GM19240 (cell line): ENCODE results near the gene LRP1.
A peak's percentile ranks its signal among the peaks of the same experiment; 100 is the strongest.

Experiments
- DNase-seq: peaks from one replicate; pipeline ENCODE4 v3.0.0; 2011; ENCODE audit warnings: low spot score; ENCODE audit not compliant: insufficient read length

LRP1 gene

DNA sequence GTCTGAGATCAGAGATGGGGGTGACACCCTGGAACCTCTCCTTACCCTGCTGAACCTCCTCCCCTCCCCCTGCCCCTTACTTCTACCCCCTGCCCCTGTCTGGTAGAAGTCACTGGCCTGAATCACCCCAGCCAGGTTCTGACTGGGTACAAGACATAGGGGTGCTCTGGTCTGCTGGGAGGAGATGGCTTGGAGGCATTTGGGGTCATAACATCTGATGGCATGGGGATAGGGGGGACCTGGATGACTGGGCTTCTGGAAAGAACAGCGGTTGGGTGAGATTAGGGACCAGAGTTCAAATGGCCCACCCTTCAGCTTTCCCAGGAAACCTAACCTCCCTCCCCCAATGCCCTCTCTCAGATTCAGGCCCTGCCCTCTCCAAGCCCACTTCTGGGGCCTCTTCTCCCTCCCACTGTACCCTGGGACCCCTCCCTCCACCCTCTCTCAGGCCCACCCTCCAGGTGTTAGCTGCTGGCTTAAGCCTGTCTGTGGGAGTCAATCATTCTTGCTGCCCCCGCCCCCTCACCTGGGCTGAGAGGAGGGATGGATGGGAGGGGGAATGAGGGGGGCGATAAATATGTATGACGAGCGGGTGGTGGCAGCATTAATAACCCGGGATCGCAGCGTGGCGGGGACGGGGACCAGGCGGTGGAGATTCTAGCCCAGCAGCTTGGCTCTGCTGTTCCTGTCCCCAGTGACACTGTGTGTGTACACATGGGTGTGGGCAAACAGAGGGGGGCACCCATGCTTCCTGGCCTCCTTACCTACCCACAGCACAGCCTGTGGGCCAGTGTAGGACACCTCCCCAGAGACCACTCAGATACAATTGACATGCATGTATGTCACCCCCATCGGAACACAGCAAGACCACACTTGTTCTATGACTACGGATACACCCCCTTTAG lies 94.3 kb downstream of the LRP1 start:
- DNase-seq = no peak

DNA sequence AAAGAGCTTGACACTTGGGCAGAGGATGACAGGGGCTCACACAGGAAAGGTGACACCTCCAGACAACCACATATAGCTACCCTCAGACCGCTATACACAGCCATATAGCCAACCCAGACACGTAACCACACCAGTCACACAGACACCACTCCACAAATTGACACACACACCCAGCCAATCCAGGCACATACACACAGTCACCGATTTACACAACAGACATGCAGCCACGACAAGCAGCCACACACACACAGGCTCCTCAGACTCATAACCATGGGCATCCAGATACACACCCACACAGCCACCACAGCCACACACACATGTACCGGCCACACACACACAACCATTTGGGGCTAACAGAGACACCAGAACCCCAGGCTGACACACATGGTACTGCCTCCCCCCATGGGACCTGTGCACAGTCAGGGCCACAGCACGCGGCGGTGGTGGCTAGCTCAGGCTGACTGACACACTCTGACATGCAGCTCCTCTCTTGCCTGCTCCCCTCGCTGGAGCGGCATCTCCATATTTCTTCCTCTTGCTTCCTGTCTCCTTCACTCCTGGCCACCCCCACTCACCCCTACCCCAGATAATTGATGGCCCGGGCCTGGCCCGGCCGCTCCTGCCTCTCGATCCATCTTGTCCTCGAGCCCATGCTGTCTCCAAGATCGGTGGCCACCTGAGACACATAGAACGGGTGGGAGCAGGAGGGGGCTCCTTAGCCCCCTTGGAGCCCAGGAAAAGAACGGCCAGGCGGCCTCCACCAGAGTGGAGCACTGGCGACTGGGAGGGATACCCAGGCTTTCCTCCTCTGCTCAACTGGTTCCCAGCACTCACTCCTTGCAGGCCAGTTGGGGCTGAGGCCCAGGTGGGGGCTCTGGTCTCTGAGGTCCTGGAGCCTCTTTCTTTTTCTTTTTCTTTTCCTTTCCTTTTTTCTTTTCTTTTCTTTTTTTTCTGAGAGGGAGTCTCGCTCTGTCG lies 95.2 kb downstream of the LRP1 start:
- no peak for DNase-seq

GRCh38 chr12:57224278-57224972 lies 96.1 kb downstream of the LRP1 start:
- DNase-seq = no peak

GRCh38 chr12:57224973-57225679 lies 96.8 kb downstream of the LRP1 start:
- DNase-seq = no peak

GRCh38 chr12:57225680-57226210 lies 97.5 kb downstream of the LRP1 start:
- DNase-seq = no peak

DNA sequence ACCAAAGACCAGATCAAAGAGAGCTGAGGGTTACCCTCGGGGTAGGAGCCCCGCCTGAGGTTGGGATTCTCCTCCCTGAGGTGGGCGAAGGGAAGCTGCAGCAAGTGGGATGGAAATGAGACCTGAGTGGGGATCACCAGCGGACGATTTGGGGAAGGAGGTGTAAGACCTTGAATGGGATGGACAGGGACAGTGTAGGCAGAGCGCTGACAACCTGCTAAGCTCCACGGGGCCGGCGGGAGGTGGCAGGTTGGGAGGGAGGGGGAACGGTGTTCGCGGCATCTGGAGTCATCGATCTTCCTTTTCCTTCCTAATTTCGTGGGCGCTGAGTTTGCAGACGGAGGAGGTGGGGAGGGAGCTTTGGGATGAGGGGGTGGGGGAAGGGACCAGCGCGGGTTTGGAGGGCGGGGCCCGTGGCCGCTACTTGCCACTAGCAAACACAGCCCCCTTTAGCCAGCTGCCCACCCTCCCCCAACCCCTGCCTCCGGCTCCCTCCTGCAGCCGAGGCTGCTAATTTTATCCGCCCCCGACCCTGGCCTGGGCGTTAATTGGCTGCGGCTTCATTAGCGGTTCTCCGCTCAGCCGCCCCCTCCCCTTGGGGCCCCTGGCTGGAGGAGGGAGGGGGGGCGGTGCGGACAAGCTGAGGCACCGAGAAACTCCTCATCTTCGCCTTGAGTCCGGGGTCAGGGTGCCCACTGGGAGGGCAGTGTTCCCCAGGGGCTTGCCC lies 98.5 kb downstream of the LRP1 start:
- DNase-seq = no peak

GRCh38 chr12:57227315-57228115 lies 99.2 kb downstream of the LRP1 start:
- DNase-seq = no peak

DNA sequence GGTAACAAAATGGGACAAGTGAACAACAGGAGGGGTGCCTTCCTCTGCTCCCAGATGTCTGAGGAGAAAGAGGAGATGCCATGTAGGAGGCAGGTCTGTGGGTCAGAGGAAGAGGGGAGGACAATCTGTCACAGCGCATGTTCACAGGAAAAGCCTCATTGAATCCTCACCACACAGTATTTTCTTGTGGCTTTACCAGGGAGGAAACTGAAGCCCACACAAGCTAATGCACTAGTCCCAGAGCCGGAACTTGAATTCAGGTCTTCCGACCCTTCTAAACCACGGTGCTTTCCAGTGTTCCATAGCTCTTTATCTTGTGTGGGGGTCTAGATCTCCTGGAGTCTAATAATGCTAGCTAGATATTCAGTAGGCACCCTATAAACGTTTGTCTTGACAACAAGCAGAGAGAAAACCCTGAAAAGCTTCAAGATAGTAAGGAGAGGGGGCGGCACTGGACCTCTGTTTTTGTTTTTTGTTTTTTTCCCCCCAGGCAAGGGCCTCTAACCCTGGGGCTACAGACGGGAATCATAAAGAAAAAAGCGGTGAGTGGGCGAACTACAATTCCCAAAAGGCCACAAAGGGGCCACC lies 100.9 kb downstream of the LRP1 start:
- no peak for DNase-seq

DNA sequence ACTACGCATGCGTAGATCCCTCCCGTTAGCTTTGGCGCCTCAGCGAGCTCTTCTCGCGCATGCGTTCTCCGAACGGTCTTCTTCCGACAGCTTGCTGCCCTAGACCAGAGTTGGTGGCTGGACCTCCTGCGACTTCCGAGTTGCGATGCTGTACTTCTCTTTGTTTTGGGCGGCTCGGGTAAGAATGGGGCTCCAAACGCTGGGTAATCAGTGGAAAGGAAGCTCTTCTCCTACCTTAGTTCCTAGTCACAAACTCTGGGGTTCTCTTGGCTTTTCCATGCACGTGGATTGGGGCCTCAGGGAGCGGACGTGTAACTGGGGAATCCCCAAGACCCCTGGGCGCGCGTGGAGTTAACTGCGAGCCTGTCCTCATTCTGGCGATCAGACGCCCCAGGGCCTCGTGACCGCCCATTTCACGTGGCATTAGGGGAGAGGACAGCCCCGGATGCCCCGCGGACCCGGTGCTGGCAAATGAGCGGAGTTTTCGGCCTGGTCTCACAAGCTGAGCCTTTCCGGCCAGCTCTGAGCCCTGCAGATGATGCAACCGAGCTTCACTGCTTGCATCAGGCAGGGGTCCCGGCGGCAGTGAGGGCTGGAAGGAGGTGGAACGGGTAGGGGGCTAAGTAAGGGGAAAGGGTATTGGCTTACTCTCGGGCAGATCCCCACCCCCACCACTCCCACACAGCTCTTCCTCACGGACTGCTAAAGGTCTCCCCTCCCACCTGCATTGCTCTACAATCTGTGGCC lies 101.5 kb downstream of the LRP1 start, which contains the start of gene SHMT2:
Gene SHMT2 (plus strand): TSS at position 78 of the 747 bp plus-strand sequence. CDS start 68 bp downstream, at position 146.
- peak; percentile 100 for DNase-seq

DNA sequence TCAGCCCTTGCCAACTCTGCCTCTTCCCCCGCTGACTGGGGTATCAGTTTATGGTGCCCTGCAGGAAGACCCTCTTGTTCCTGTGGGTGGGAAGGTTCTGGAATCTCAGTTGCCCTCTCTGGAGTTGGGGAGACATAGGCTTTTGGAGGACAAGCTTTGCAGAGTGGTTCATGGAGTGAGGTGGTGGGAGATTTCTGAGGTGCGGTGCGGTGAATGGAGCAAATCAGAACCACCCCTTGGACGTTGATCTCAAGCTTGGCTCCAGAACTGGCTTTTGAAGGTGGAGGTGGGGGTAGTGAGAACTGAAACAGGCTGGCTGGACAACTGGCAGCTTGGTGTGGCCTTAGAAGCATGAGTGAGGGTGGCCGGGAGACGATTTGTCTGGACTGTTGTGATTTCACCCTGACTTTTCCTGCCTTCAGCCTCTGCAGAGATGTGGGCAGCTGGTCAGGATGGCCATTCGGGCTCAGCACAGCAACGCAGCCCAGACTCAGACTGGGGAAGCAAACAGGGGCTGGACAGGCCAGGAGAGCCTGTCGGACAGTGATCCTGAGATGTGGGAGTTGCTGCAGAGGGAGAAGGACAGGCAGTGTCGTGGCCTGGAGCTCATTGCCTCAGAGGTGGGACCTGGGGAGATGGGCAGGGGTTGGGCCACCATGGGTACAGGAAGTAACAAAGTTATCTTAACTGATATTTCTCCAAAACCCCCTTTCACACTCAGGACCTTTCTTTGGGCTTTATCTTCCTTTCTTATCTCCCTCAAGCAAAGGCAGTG lies 102.3 kb downstream of the LRP1 start:
- DNase-seq = no peak

GRCh38 chr12:57231276-57232021 lies 103.2 kb downstream of the LRP1 start:
- no peak for DNase-seq

DNA sequence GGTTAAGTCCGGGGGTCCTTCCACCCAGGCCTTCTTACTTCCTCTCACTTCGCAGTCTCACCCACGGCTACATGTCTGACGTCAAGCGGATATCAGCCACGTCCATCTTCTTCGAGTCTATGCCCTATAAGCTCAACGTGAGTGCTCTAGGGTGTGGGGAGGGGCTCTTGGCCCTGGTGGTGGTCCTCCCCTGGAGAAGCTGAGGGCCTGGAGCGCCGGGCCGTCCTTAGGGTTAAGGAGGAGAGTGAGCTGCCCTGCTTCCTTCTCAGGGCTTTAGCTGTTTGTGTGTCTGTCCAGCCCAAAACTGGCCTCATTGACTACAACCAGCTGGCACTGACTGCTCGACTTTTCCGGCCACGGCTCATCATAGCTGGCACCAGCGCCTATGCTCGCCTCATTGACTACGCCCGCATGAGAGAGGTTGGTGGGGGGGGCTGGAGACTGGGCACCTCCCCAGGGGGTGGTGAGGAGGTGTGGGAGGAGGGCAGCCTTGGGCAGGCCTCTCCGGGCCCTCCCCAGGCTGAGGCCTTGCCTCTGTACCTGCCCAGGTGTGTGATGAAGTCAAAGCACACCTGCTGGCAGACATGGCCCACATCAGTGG lies 104.0 kb downstream of the LRP1 start:
- DNase-seq = no peak

- no peak for DNase-seq
Observed at GRCh38 chr12:57233357-57234232, 105.3 kb downstream of the LRP1 start.

- no peak for DNase-seq
Observed at GRCh38 chr12:57234233-57234570, 105.9 kb downstream of the LRP1 start.

DNA sequence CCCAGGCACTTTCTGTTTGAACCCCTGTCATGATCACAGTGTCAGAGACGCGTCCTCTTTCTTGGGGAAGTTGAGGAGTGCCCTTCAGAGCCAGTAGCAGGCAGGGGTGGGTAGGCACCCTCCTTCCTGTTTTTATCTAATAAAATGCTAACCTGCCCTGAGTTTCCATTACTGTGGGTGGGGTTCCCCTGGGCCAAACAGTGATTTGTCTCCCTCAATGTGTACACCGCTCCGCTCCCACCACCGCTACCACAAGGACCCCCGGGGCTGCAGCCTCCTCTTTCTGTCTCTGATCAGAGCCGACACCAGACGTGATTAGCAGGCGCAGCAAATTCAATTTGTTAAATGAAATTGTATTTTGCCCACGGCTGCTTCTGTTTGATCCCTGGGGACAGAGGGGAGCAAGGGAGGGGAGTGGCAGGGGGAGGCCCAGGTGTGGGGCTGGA lies 106.3 kb downstream of the LRP1 start:
- no peak for DNase-seq
